ENCODE measurements around the gene MYRFL.
"Not testable (repeated sequence)": the region's sequence is repeated elsewhere in the genome, so short reads cannot be mapped to it uniquely, and the experiment has no call there.

Gene MYRFL

GRCh38 chr12:69824966-69825560 lies at the start of gene MYRFL:
TSS of gene MYRFL (plus strand) at chr12:69825227. CDS start at chr12:69825518, 291 bp downstream.
- no peak for DNase-seq

DNA sequence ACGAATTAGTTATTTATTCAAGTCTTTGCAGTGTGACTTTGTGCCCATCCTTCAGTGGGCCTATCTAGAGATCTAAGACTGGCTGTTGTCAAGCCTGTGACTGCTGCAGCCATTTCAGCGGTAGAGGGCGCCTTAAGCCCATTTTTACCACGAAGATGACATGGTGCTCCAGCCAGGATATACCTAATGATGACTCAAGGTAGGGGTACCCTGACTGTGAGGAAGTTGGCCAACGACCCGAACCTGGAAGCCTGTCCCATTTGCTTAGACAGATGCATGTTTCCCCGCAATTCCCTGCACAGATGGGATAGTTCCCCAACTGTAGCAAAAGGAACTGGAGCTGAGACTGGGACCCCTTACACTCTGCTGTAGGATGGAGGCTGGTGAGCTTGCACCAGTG lies 45.1 kb upstream of the MYRFL start:
- no peak for DNase-seq

GRCh38 chr12:69783365-69783764 lies 41.7 kb upstream of the MYRFL start:
- no peak for DNase-seq

GRCh38 chr12:69789351-69789750 lies 35.7 kb upstream of the MYRFL start:
- DNase-seq: no peak

DNA sequence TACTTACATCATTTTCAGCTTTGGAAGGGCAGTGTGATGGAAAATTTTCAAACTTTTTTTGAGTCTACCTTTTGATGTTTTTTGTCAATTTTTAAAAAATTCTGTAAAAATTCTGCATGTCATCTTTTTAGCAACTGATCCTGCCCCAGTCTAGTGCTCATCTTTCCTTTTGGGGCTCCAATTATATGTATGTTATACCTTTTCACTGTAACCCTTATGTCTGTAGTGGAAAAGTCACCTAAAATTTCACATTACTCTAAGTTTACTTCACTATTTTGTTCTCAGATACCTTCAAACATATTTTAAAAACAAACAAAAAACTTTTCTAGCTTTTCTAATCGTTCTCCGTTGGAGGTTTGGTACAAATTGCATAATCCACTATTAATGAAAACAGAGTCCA lies 32.5 kb upstream of the MYRFL start:
- no peak for DNase-seq

DNA sequence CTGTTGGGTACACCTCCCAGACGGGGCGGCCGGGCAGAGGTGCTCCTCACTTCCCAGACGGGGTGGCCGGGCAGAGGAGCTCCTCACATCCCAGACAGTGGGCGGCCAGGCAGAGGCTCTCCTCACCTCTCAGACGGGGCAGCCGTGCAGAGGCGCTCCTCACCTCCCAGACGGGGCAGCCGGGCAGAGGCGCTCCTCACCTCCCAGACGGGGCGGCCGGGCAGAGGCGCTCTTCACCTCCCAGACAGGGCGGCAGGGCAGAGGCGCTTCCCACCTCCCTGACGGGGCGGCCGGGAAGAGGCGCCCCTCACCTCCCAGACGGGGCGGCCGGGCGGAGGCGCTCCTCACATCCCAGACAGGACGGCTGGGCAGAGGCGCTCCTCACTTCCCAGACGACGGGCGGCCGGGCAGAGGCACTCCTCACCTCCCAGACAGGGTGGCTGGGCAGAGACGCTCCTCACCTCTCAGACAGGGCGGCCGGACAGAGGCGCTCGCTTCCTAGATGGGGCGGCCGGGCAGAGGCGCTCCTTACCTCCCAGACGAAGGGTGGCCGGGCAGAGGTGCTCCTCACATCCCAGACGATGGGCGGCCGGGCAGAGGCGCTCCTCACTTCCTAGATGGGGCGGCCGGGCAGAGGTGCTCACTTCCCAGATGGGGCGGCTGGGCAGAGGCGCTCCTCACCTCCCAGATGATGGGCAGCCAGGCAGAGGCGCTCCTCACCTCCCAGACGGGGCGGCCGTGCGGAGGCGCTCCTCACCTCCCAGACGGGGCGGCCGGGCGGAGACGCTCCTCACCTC lies 17.7 kb upstream of the MYRFL start:
- not testable (repeated sequence) for DNase-seq

- DNase-seq: no peak
Measured at GRCh38 chr12:69810870-69811498, 14.0 kb upstream of the MYRFL start.

- DNase-seq: no peak
Measured at GRCh38 chr12:69816082-69816481, 8.9 kb upstream of the MYRFL start.

DNA sequence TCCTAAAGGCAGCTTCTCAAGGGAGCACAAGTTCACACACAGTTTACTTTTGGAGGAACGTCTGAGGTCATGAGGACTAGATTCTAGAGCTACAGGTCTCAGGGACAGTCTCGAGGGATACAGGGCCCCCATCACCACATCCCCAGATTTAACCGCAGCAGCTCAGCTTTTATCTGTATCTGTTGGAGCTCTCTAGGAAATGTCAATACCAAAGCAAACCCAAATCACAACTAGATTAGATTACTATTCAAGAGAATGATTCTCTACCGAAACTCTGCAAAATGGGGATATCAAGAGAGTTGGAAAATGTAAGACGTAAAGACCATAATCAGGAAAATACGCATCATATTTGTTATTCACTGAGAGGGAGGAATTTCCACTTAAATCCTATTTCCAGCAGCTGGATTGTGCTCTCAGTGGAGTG lies 4.0 kb upstream of the MYRFL start:
- no peak for DNase-seq

GRCh38 chr12:69821456-69822159 lies 3.4 kb upstream of the MYRFL start:
- no peak for DNase-seq

DNA sequence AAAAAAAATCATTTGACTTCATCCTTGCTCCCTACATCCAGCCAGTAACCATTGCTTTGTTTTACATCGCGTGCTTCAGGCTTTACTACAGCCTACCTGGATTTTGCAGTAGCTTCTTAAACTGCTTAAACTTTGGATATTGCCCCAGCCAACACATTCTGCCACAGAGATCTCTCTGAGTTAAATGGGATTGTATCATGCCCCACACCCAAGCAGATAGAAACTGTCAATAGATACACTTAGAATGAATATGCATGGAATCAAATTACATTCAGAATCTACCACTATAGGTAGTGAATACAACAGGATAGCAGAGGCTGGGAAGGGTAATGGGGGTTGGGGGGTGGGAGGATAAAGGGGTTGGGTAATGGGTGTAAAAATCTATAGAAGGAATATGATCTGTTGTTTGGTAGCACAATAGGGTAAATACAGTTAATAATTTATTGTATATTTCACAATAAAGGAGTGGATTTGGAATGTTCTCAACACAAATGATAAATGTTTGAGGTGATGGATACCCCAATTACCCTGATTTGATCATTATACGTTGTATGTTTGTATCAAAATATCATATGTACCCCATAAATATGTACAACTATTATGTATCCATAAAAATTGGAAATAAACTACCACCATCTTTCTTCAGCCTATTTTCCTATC lies 2.7 kb upstream of the MYRFL start:
- no peak for DNase-seq

- no peak for DNase-seq
Measured at GRCh38 chr12:69824028-69824427, 999 bp upstream of the MYRFL start.

GRCh38 chr12:69828897-69829296 lies 3.9 kb downstream of the MYRFL start:
- no peak for DNase-seq

DNA sequence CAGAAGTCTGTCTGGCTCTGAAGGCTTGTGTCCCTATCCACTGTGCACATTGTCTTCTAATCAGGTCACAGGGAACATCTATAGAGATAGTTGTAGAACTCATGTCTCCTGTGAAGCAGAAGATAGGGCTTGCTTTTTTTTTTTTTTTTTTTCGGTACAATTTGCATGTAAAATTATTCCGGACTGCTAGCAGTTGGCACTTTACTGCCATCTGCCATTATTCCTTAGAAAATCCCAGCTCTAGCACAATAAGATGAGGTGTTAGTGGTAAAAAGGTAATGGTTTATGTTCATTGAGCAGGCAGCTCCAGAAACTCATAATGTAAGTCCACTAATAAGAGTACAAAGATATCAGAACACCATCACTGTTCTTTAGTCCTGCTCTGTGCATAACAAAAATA lies 8.7 kb downstream of the MYRFL start:
- no peak for DNase-seq

- no peak for DNase-seq
Measured at GRCh38 chr12:69834147-69834546, 9.1 kb downstream of the MYRFL start.

DNA sequence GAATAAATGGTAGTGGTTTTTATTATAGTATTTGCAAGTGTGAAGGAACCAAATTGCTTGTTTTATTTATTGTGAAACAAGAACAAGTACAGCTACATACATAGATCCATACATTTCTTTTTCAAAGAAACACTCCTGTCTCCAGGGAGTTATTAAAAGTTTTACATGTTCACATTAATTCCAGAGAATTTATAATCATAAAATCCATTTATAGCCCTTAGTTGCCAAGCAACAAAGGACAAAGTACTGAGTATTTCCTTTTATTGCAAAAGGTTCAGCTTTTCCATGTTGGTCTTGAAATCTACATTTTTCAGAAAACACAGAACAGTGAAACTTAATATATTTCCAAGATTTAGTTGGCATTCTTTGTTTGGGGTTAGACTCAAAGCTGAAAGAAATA lies 9.5 kb downstream of the MYRFL start:
- DNase-seq: no peak

- no peak for DNase-seq
Measured at GRCh38 chr12:69835081-69835480, 10.1 kb downstream of the MYRFL start.

DNA sequence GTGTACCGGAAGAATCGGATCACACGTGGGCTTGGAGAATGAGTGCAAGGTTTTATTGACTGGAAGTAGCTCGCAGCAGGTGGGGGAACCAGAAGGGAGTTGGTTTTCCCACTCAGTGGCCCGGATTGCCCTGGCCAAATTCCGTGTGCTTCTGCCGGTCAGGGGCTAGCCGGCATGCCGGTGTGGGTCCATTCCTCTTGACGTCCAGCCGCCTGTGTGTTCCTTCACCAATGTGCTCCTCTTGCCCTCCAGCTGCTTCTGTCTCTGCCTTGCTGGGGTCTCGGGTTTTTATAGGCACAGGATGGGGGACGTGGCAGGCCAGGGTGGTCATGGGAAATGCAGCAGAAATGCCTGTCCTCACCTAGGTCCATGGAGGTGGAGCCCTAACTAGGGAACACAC lies 11.0 kb downstream of the MYRFL start:
- no peak for DNase-seq

DNA sequence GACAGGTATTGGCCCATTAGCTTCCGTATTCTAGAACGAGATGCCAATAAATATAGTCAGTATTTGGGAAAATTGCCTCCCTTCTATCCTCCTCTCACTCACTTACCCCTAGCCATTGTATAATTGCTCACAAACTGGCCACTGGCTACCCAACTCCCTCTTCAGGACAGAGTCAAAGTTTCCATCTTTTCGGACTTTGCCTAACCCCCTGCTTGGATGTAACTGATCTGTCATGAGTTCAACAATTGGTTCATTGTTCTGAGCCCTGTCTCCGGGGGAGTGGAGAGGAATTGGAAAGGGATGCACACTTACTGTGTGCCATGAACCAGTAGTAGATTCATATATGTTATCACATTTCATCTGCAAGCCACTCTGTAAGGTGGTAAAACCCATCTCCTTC lies 12.2 kb downstream of the MYRFL start:
- no peak for DNase-seq

- DNase-seq: no peak
Measured at GRCh38 chr12:69837657-69838415, 12.8 kb downstream of the MYRFL start.

- no peak for DNase-seq
Measured at GRCh38 chr12:69840727-69841126, 15.7 kb downstream of the MYRFL start.

DNA sequence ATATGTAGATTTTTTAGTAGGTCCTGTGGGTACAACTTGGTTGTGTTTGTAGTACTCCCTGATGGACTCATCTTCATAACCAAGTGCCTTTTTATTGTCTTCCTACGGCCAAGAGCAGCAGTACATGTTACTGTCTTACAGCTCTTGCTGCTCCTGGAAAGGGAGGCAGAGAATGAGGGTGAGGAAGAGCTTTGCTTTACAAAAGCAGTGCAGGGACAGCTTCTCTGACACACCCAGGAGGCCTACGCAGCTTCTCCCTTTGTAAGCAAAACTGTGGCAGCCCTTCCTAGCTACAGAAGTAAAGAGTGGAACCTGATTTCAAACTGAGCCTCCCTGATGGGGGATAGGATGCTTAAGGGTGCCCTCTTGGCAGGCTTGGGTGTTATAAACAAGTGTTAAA lies 18.6 kb downstream of the MYRFL start:
- no peak for DNase-seq

Data from GF-D8 (cell line).